Liver (tissue), 9 donors: ENCODE results near the gene INHBC. TPM values are rescaled to one million over a fixed set of nuclear protein-coding genes. Genes with fewer than 3 reads are reported as not detected.
A peak's percentile ranks its signal among the peaks of the same experiment; 100 is the strongest.
"Not testable (repeated sequence)": the region's sequence is repeated elsewhere in the genome, so short reads cannot be mapped to it uniquely, and the experiment has no call there.

Source experiments
- DNase-seq: peaks from one replicate; pipeline ENCODE4 v3.0.0-alpha.2; 2017; ENCODE audit warnings: low spot score
- H3K27ac ChIP-seq, 2 donors: one replicate each; pipeline ENCODE4 v1.7.0; 2013; ENCODE audit warnings: inconsistent platforms in 2 of 2, low read length in 2 of 2, control low read depth in 1 of 2, low read depth in 1 of 2, mild to moderate bottlenecking in 1 of 2
- H3K27me3 ChIP-seq, 4 donors: one replicate each; pipeline versions ENCODE4 v1.6.1 to v1.7.0; 2013; ENCODE audit warnings: low read length in 3 of 4, inconsistent platforms in 1 of 4, mild to moderate bottlenecking in 1 of 4, moderate library complexity in 1 of 4; ENCODE audit not compliant: control insufficient read depth in 4 of 4, insufficient read depth in 4 of 4
- H3K36me3 ChIP-seq, 4 donors: one replicate each; pipeline versions ENCODE4 v1.6.1 to v1.7.0; 2013; ENCODE audit warnings: low read length in 3 of 4, mild to moderate bottlenecking in 3 of 4, low read depth in 1 of 4, moderate library complexity in 1 of 4; ENCODE audit not compliant: control insufficient read depth in 4 of 4, insufficient read depth in 3 of 4
- H3K4me1 ChIP-seq, 4 donors: one replicate each; pipeline versions ENCODE4 v1.6.1 to v1.7.0; 2013; ENCODE audit warnings: low read length in 3 of 4, mild to moderate bottlenecking in 3 of 4, moderate library complexity in 1 of 4; ENCODE audit not compliant: control insufficient read depth in 4 of 4, insufficient read depth in 4 of 4
- H3K4me3 ChIP-seq, 3 donors: one replicate each; pipeline versions ENCODE4 v1.6.1 to v1.7.0; 2013; ENCODE audit warnings: low read length in 3 of 3, control low read depth in 1 of 3, low read depth in 1 of 3, mild to moderate bottlenecking in 1 of 3
- H3K9ac ChIP-seq, 2 donors: one replicate each; pipeline ENCODE4 v1.7.0; 2013; ENCODE audit warnings: low read length in 2 of 2, mild to moderate bottlenecking in 2 of 2, moderate library complexity in 2 of 2, control low read depth in 1 of 2, low read depth in 1 of 2
- H3K9me3 ChIP-seq, 4 donors: one replicate each; pipeline versions ENCODE4 v1.6.1 to v1.7.0; 2013; ENCODE audit warnings: low read length in 3 of 4; ENCODE audit not compliant: control insufficient read depth in 4 of 4
- EGR1 ChIP-seq, 2 donors: IDR thresholded peaks; 2 replicates each; pipeline ENCODE4 v1.6.1; 2016 to 2018; ENCODE audit warnings: antibody characterized with exemption in 2 of 2, low read depth in 2 of 2
- FOXA1 ChIP-seq: IDR thresholded peaks from 2 replicates; pipeline ENCODE4 v1.6.1; 2016; ENCODE audit warnings: antibody characterized with exemption
- GABPA ChIP-seq, 2 donors: IDR thresholded peaks in 1 of 2; conservative IDR thresholded peaks in 1 of 2; 2 replicates each; pipeline ENCODE4 v1.6.1; 2016; ENCODE audit warnings: antibody characterized with exemption in 2 of 2, mild to moderate bottlenecking in 1 of 2, moderate library complexity in 1 of 2
- HNF4A ChIP-seq, 2 donors: conservative IDR thresholded peaks; 2 replicates each; pipeline ENCODE4 v1.6.1; 2016; ENCODE audit warnings: antibody characterized with exemption in 2 of 2, mild to moderate bottlenecking in 2 of 2
- HNF4G ChIP-seq: IDR thresholded peaks from 2 replicates; pipeline ENCODE4 v1.6.1; 2016; ENCODE audit warnings: antibody characterized with exemption
- JUND ChIP-seq, 2 donors: IDR thresholded peaks; 2 replicates each; pipeline ENCODE4 v1.6.1; 2016; ENCODE audit warnings: antibody characterized with exemption in 2 of 2
- NR2F2 ChIP-seq: IDR thresholded peaks from 2 replicates; pipeline ENCODE4 v1.6.1; 2016; ENCODE audit warnings: antibody characterized with exemption
- RAD21 ChIP-seq, 2 donors: IDR thresholded peaks; 2 replicates each; pipeline ENCODE4 v1.6.1; 2016; ENCODE audit warnings: antibody characterized with exemption in 2 of 2, mild to moderate bottlenecking in 2 of 2
- REST ChIP-seq: IDR thresholded peaks from 2 replicates; pipeline ENCODE4 v1.6.1; 2016; ENCODE audit warnings: antibody characterized with exemption, mild to moderate bottlenecking
- RXRA ChIP-seq, 2 donors: IDR thresholded peaks; 2 replicates each; pipeline ENCODE4 v1.6.1; 2017 to 2018; ENCODE audit warnings: antibody characterized with exemption in 2 of 2, mild to moderate bottlenecking in 1 of 2
- YY1 ChIP-seq: IDR thresholded peaks from 2 replicates; pipeline ENCODE4 v1.6.1; 2016; ENCODE audit warnings: antibody characterized with exemption, mild to moderate bottlenecking
- ZBTB33 ChIP-seq: IDR thresholded peaks from 2 replicates; pipeline ENCODE4 v1.6.1; 2016; ENCODE audit warnings: antibody characterized with exemption
- WGBS: extraction: QIAGEN DNeasy Blood & Tissue Kit; methylation state at CpG from one replicate; pipeline ENCODE4 v1.1.7; 2013; 5-methylcytosine and 5-hydroxymethylcytosine counted together
- polyA plus RNA-seq, 2 donors: library from polyadenylated mRNA; stranded (reverse) in 1 of 2; unstranded in 1 of 2; fragments of 200-250 nt in 1 of 2; fragments of >200 nt in 1 of 2; fragmentation: Nextera tagmentation in 1 of 2; extraction: Ambion mirVana in 1 of 2; gene quantifications; one replicate each; pipeline versions ENCODE4 v1.2.1 to v1.2.3, GENCODE V29; 2013 to 2015
- total RNA-seq, 2 donors: library from RNA; depleted of rRNA; stranded (reverse); fragments of >200 nt; gene quantifications; one replicate each; pipeline ENCODE4 v1.2.3, GENCODE V29; 2014
- TF ChIP-seq, protein P1 (sequence below): IDR thresholded peaks from 2 replicates; pipeline ENCODE4 v1.6.1; 2016; ENCODE audit warnings: antibody characterized with exemption
- TF ChIP-seq, protein P2 (sequence below): fragments of 150-350 bp; IDR thresholded peaks from 2 replicates; pipeline ENCODE4 v1.5.1; 2017; ENCODE audit warnings: improper control_type of control experiment, low read depth, low read length; ENCODE audit not compliant: missing input control
- TF ChIP-seq, protein P3 (sequence below): IDR thresholded peaks from 2 replicates; pipeline ENCODE4 v1.6.1; 2016; ENCODE audit warnings: antibody characterized with exemption
- donor health status: healthy.
- donor health status: healthy.
- donor health status: healthy.
- donor health status: healthy.
- donor health status: healthy.

Gene INHBC
- total and polyA plus RNA-seq, 4 donors = 2.8 to 134 (median 86.7) TPM

GRCh38 chr12:57438400-57438799, 3.8 kb downstream of the INHBC start:
- H3K9me3 ChIP-seq = no peaks in the 10 kb centered on the region
- H3K4me1 ChIP-seq = peaks cover 0 to 28% (median 16%) of the 10 kb centered on the region in 4 donors
- peak overlapping the region; percentile 66 to 90 for H3K27ac ChIP-seq
- H3K36me3 ChIP-seq = peaks cover 0 to 10% (median 2%) of the 10 kb centered on the region in 4 donors
- H3K9ac ChIP-seq = peak overlapping the region in 1 of 2 donors; percentile 86
- WGBS = 29% methylated on average over 1 of the region's 1 CpG
- H3K4me3 ChIP-seq = peak overlapping the region; percentile 31 to 50 (median 42)
- TF ChIP-seq, protein P1, sequence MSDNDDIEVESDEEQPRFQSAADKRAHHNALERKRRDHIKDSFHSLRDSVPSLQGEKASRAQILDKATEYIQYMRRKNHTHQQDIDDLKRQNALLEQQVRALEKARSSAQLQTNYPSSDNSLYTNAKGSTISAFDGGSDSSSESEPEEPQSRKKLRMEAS = no peak
- TF ChIP-seq FOXA1 (no peak), GABPA (IDR thresholded peaks at IDR 0.05 in 1 of 2, conservative IDR thresholded peaks at IDR 0.05 in 1 of 2) (no peak), JUND (IDR thresholded peaks at IDR 0.05) (no peak), YY1 (no peak), HNF4A (conservative IDR thresholded peaks at IDR 0.05) (no peak), EGR1 (IDR thresholded peaks at IDR 0.05; ENCODE audit: low read depth in 2 of 2) (no peak), NR2F2 (no peak), RXRA (IDR thresholded peaks at IDR 0.05) (no peak), RAD21 (IDR thresholded peaks at IDR 0.05) (no peak)
- TF ChIP-seq, protein P2, sequence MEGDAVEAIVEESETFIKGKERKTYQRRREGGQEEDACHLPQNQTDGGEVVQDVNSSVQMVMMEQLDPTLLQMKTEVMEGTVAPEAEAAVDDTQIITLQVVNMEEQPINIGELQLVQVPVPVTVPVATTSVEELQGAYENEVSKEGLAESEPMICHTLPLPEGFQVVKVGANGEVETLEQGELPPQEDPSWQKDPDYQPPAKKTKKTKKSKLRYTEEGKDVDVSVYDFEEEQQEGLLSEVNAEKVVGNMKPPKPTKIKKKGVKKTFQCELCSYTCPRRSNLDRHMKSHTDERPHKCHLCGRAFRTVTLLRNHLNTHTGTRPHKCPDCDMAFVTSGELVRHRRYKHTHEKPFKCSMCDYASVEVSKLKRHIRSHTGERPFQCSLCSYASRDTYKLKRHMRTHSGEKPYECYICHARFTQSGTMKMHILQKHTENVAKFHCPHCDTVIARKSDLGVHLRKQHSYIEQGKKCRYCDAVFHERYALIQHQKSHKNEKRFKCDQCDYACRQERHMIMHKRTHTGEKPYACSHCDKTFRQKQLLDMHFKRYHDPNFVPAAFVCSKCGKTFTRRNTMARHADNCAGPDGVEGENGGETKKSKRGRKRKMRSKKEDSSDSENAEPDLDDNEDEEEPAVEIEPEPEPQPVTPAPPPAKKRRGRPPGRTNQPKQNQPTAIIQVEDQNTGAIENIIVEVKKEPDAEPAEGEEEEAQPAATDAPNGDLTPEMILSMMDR = no peak
- no peaks in the 10 kb centered on the region for H3K27me3 ChIP-seq
- DNase-seq = no peak

DNA sequence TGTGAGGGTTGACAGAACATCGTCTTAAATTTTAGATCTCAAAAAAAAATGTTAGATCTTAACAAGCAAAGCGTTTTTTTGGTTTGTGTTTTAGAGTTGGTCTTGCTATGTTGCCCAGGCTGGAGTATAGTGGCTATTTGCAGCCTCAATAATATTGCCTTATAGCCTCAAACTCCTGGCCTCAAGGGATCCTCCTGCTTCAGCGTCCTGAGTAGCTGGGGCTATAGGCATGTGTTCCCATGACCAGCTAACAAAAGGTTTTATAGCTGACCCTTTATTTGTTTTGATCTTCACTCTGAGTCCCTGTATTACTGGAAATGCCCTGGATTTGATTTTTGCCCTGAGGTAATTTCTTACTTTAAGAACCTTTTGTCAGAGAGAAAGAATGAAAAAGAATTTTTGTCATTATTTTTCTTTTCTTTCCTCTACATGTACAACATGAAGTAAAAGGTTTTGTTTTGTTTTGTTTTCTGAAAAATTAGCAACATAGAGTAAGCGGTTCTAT, 5.2 kb downstream of the INHBC start:
- H3K27me3 ChIP-seq = no peaks in the 10 kb centered on the region
- DNase-seq = no peak
- peaks cover 0 to 16% (median 4%) of the 10 kb centered on the region in 4 donors for H3K36me3 ChIP-seq
- peak overlapping the region; percentile 66 to 90 for H3K27ac ChIP-seq
- peaks cover 0 to 32% (median 15%) of the 10 kb centered on the region in 4 donors for H3K4me1 ChIP-seq
- peak overlapping the region in 1 of 3 donors; percentile 31 for H3K4me3 ChIP-seq
- 70% methylated on average over 4 of the region's 4 CpGs for WGBS
- peak overlapping the region; percentile 7 to 86 for H3K9ac ChIP-seq
- H3K9me3 ChIP-seq = no peaks in the 10 kb centered on the region
- no peak for TF ChIP-seq REST
- TF ChIP-seq HNF4G = no peak
- no peak for TF ChIP-seq YY1
- TF ChIP-seq, protein P3, sequence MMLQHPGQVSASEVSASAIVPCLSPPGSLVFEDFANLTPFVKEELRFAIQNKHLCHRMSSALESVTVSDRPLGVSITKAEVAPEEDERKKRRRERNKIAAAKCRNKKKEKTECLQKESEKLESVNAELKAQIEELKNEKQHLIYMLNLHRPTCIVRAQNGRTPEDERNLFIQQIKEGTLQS = no peak
- no peak for TF ChIP-seq ZBTB33
- no peak for TF ChIP-seq JUND (IDR thresholded peaks at IDR 0.05)

GRCh38 chr12:57441393-57441792, 6.8 kb downstream of the INHBC start:
- H3K27me3 ChIP-seq, H3K27ac ChIP-seq, H3K4me3 ChIP-seq, DNase-seq, H3K9ac ChIP-seq, H3K9me3 ChIP-seq: not testable (repeated sequence)
- Histone ChIP-seq H3K4me1 (peaks cover 0 to 32% (median 18%) of the 10 kb centered on the region in 4 donors), H3K36me3 (peaks cover 0 to 18% (median 4%) of the 10 kb centered on the region in 4 donors)
- 87% methylated on average over 2 of the region's 2 CpGs for WGBS
